ENCODE data around the gene PIP4K2C.

- TF ChIP-seq GATA3 (IDR thresholded peaks at IDR 0.05; ENCODE audit: low read depth, low read length) = no peak
- TF ChIP-seq GATA2 (IDR thresholded peaks at IDR 0.05; ENCODE audit: low read depth, low read length) = no peak
Measured at GRCh38 chr12:57592551-57593165, 1.7 kb downstream of the PIP4K2C start.

Data from SH-SY5Y (cell line).